Measurements from ENCODE around the gene GPR137.
"Not testable (repeated sequence)": the region's sequence is repeated elsewhere in the genome, so short reads cannot be mapped to it uniquely, and the experiment has no call there.

GPR137 gene

GRCh38 chr11:64246621-64246870 lies 39.1 kb upstream of the GPR137 start:
- H3K9me3 Mint-ChIP-seq, H3K27me3 Mint-ChIP-seq: not testable (repeated sequence)
- H3K4me1 Mint-ChIP-seq: peaks cover 60% of the 10 kb centered on the region
- H3K36me3 Mint-ChIP-seq: peaks cover 18% of the 10 kb centered on the region
- peak; percentile 3 for ATAC-seq
- H3K27ac Mint-ChIP-seq: peak overlapping the region; percentile 88
- H3K4me3 Mint-ChIP-seq: peak overlapping the region; percentile 87

GRCh38 chr11:64246871-64247728 lies 38.5 kb upstream of the GPR137 start, which contains the start of gene PPP1R14B:
PPP1R14B (minus strand) TSS chr11:64246943; CDS start chr11:64246673, 270 bp downstream.
- H3K27me3 Mint-ChIP-seq: no peaks in the 10 kb centered on the region
- peak within 1 kb of the TSS; percentile 95 for H3K4me3 Mint-ChIP-seq
- peaks cover 64% of the 10 kb centered on the region for H3K4me1 Mint-ChIP-seq
- H3K27ac Mint-ChIP-seq: peak within 1 kb of the TSS; percentile 88
- H3K36me3 Mint-ChIP-seq: peaks cover 18% of the 10 kb centered on the region
- ATAC-seq: peak; percentile 72
- H3K9me3 Mint-ChIP-seq: no peaks in the 10 kb centered on the region

GRCh38 chr11:64247729-64248531 lies 37.7 kb upstream of the GPR137 start:
- Mint-ChIP-seq H3K9me3 (no peaks in the 10 kb centered on the region), H3K27me3 (no peaks in the 10 kb centered on the region), H3K27ac (peak overlapping the region; percentile 88), H3K4me3 (peak overlapping the region; percentile 87), H3K36me3 (peaks cover 10% of the 10 kb centered on the region), H3K4me1 (peaks cover 62% of the 10 kb centered on the region)
- no peak for ATAC-seq

- Mint-ChIP-seq H3K27ac (no peak overlapping the region), H3K4me3 (no peak overlapping the region), H3K36me3 (peaks cover 3% of the 10 kb centered on the region), H3K4me1 (peaks cover 62% of the 10 kb centered on the region), H3K27me3 (no peaks in the 10 kb centered on the region), H3K9me3 (no peaks in the 10 kb centered on the region)
- ATAC-seq: no peak
These were observed 37.1 kb upstream of the GPR137 start for GRCh38 chr11:64248578-64248977.

- Mint-ChIP-seq H3K9me3 (no peaks in the 10 kb centered on the region), H3K36me3 (no peaks in the 10 kb centered on the region)
- no peak for ATAC-seq
These were observed 36.6 kb upstream of the GPR137 start for GRCh38 chr11:64249038-64249437.

GRCh38 chr11:64249563-64250414 lies 35.9 kb upstream of the GPR137 start:
- Mint-ChIP-seq H3K27me3 (no peaks in the 10 kb centered on the region), H3K27ac (no peak overlapping the region), H3K9me3 (no peaks in the 10 kb centered on the region), H3K4me1 (peaks cover 62% of the 10 kb centered on the region), H3K36me3 (no peaks in the 10 kb centered on the region), H3K4me3 (peak overlapping the region; percentile 26)
- no peak for ATAC-seq

More at GRCh38 chr11:64249038-64249437, 36.6 kb upstream of the GPR137 start:
- peaks cover 62% of the 10 kb centered on the region for H3K4me1 Mint-ChIP-seq
- no peak overlapping the region for H3K27ac Mint-ChIP-seq
- H3K27me3 Mint-ChIP-seq: no peaks in the 10 kb centered on the region
- no peak overlapping the region for H3K4me3 Mint-ChIP-seq

GRCh38 chr11:64250415-64251015 lies 35.1 kb upstream of the GPR137 start:
- no peaks in the 10 kb centered on the region for H3K9me3 Mint-ChIP-seq
- peak overlapping the region; percentile 79 for H3K4me3 Mint-ChIP-seq
- no peaks in the 10 kb centered on the region for H3K27me3 Mint-ChIP-seq
- no peaks in the 10 kb centered on the region for H3K36me3 Mint-ChIP-seq
- peak overlapping the region; percentile 35 for H3K27ac Mint-ChIP-seq
- peaks cover 56% of the 10 kb centered on the region for H3K4me1 Mint-ChIP-seq
- ATAC-seq: no peak

- H3K4me1 Mint-ChIP-seq: peaks cover 50% of the 10 kb centered on the region
- peak; percentile 73 for ATAC-seq
- peak within 1 kb of the TSS; percentile 36 for H3K27ac Mint-ChIP-seq
- no peaks in the 10 kb centered on the region for H3K9me3 Mint-ChIP-seq
- H3K27me3 Mint-ChIP-seq: no peaks in the 10 kb centered on the region
- H3K36me3 Mint-ChIP-seq: no peaks in the 10 kb centered on the region
- peak within 1 kb of the TSS; percentile 86 for H3K4me3 Mint-ChIP-seq
These were observed 34.5 kb upstream of the GPR137 start, which contains the start of gene PLCB3 for GRCh38 chr11:64251016-64251752. PLCB3 (plus strand) TSS chr11:64251530; CDS start chr11:64251650, 120 bp downstream.

- Mint-ChIP-seq H3K4me1 (peaks cover 50% of the 10 kb centered on the region), H3K9me3 (no peaks in the 10 kb centered on the region), H3K36me3 (no peaks in the 10 kb centered on the region), H3K27me3 (no peaks in the 10 kb centered on the region), H3K4me3 (peak overlapping the region; percentile 86), H3K27ac (peak overlapping the region; percentile 36)
- no peak for ATAC-seq
These were observed 34.0 kb upstream of the GPR137 start for GRCh38 chr11:64251753-64252002.

GRCh38 chr11:64252003-64252872 lies 33.4 kb upstream of the GPR137 start:
- Mint-ChIP-seq H3K4me3 (peak overlapping the region; percentile 86), H3K4me1 (peaks cover 47% of the 10 kb centered on the region), H3K27me3 (no peaks in the 10 kb centered on the region), H3K27ac (peak overlapping the region; percentile 36), H3K9me3 (no peaks in the 10 kb centered on the region), H3K36me3 (no peaks in the 10 kb centered on the region)
- no peak for ATAC-seq

GRCh38 chr11:64253043-64253442 lies 32.6 kb upstream of the GPR137 start:
- no peak for ATAC-seq
- peaks cover 39% of the 10 kb centered on the region for H3K4me1 Mint-ChIP-seq

GRCh38 chr11:64253481-64253880 lies 32.2 kb upstream of the GPR137 start:
- Mint-ChIP-seq H3K9me3 (no peaks in the 10 kb centered on the region), H3K36me3 (peaks cover 8% of the 10 kb centered on the region), H3K4me3 (no peak overlapping the region), H3K27me3 (no peaks in the 10 kb centered on the region), H3K4me1 (peaks cover 37% of the 10 kb centered on the region), H3K27ac (no peak overlapping the region)
- no peak for ATAC-seq

More at GRCh38 chr11:64253043-64253442, 32.6 kb upstream of the GPR137 start:
- Mint-ChIP-seq H3K27ac (no peak overlapping the region), H3K9me3 (no peaks in the 10 kb centered on the region), H3K4me3 (no peak overlapping the region), H3K27me3 (no peaks in the 10 kb centered on the region), H3K36me3 (peaks cover 4% of the 10 kb centered on the region)

GRCh38 chr11:64254326-64254725 lies 31.3 kb upstream of the GPR137 start:
- ATAC-seq: no peak
- Mint-ChIP-seq H3K4me1 (peaks cover 40% of the 10 kb centered on the region), H3K27me3 (no peaks in the 10 kb centered on the region), H3K36me3 (peaks cover 11% of the 10 kb centered on the region), H3K4me3 (no peak overlapping the region), H3K9me3 (no peaks in the 10 kb centered on the region), H3K27ac (peak overlapping the region; percentile 9)

All from stimulated activated memory B cell treated with anti-CD40 and anti-IgM and Interleukin-4, amounts not matched to agents 10 μg/mL and 1 μg/mL and 100 μg/mL, for 72 hours (primary cell).